Measurements from ENCODE around the gene FSTL1. TPM values are rescaled to one million over a fixed set of nuclear protein-coding genes. Genes with fewer than 3 reads are reported as not detected.

The FSTL1 gene
- total and polyA plus RNA-seq, 2 of the 8 experiments (the other 6 are each of a cell fraction or from before 2014, with no cell fraction given) = 158 to 516 TPM

DNA sequence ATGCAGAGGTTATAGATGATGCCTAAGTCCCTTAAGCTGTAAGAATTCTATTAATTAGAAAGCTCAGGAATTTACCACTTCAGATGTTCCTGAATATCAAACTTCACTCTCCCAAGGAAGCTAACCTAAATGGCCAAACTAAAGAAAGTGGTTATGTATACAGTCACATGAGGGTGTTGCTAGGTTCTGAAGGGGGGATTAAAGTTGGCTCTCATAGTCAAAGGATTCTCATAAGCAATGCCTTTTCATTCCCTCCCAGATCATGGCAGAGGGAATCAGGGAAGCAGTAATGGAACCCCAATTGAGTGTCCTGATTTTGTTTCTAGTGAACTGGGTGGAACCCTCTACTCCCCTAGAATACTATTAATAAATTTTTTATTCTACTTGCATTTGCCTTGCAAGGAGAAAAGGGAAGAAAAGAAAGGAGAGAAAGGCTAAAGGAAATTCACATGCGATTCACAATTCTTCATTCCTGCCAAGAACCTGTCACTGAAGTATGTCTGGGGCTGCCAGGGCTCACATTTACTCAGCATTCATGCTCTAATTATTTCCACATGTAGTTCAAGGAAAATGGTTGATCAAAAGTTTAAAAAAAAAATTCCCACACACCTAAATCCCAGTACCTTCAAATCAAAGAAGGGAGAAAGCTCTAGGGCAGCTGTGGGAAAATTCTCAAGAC lies 25.1 kb downstream of the FSTL1 start (continued):
- TF ChIP-seq PHF8 (conservative IDR thresholded peaks at IDR 0.05; ENCODE audit: low read depth, low read length) = no peak
- TF ChIP-seq FOSL1 (IDR thresholded peaks at IDR 0.05; ENCODE audit: insufficient read depth, low read depth, low read length) = no peak
